K562 (cell line): ENCODE results near the gene USP48. TPM values are rescaled to one million over a fixed set of nuclear protein-coding genes. Genes with fewer than 3 reads are reported as not detected.

Experiments used
- DACH1 ChIP-seq: fragments of 450-650 bp; IDR thresholded peaks from 2 replicates; pipeline ENCODE4 v1.6.1; 2018; ENCODE audit not compliant: partially characterized antibody
- GABPB2 ChIP-seq: fragments of 250-450 bp; sonication (Bioruptor Pico); conservative IDR thresholded peaks from 2 replicates; pipeline ENCODE4 v1.5.1; 2021; ENCODE audit warnings: mild to moderate bottlenecking
- HNRNPLL ChIP-seq: fragments of 200-400 bp; formaldehyde crosslinking; IDR thresholded peaks from 2 replicates; pipeline ENCODE4 v1.6.1; 2017; ENCODE audit warnings: low read length, low read depth, mild to moderate bottlenecking; ENCODE audit not compliant: poor library complexity, severe bottlenecking
- ID3 ChIP-seq, 2 experiments: fragments of 250-450 bp in 1 of 2; fragments of 450-650 bp in 1 of 2; sonication (Bioruptor Pico) in 1 of 2; IDR thresholded peaks; 2 replicates each; pipeline versions ENCODE4 v1.6.1 to v1.8.0; 2016 to 2021; ENCODE audit warnings: mild to moderate bottlenecking in 2 of 2, moderate library complexity in 2 of 2, missing compliant biosample characterization in 1 of 2, missing genetic modification characterization in 1 of 2
- NR2F6 ChIP-seq: fragments of 450-650 bp; formaldehyde crosslinking; IDR thresholded peaks from 2 replicates; pipeline ENCODE4 v1.4.0; 2020; ENCODE audit warnings: mild to moderate bottlenecking
- POU5F1 ChIP-seq: fragments of 150-350 bp; IDR thresholded peaks from 2 replicates; pipeline ENCODE4 v1.6.1; 2014; ENCODE audit warnings: borderline replicate concordance, low read length, low read depth, mild to moderate bottlenecking; ENCODE audit not compliant: partially characterized antibody
- PRMT5 ChIP-seq: sonication (generic); formaldehyde crosslinking; IDR thresholded peaks from 2 replicates; pipeline ENCODE4 v1.5.0; 2020; ENCODE audit warnings: missing genetic modification reagents
- RNF219 ChIP-seq: fragments of 250-450 bp; sonication (Bioruptor Pico); IDR thresholded peaks from 2 replicates; pipeline ENCODE4 v1.5.0; 2022; ENCODE audit warnings: mild to moderate bottlenecking
- SAP30 ChIP-seq: fragments of 200-600 bp; sonication (generic); IDR thresholded peaks from 2 replicates; pipeline ENCODE4 v1.6.1; 2012; ENCODE audit warnings: borderline replicate concordance, low read depth, mild to moderate bottlenecking, moderate library complexity, low read length, control low read depth, inconsistent platforms; ENCODE audit not compliant: insufficient read depth, poor library complexity, severe bottlenecking
- TRIM25 ChIP-seq: fragments of 450-650 bp; IDR thresholded peaks from 2 replicates; pipeline ENCODE4 v1.7.0; 2016; ENCODE audit warnings: borderline replicate concordance
- TRIM28 ChIP-seq: fragments of 450-650 bp; IDR thresholded peaks from 2 replicates; pipeline ENCODE4 v1.6.1; 2017
- ZBTB34 ChIP-seq: fragments of 250-450 bp; sonication (Bioruptor Pico); IDR thresholded peaks from 2 replicates; pipeline ENCODE4 v1.8.0; 2021; ENCODE audit warnings: mild to moderate bottlenecking, moderate library complexity
- ZEB2 ChIP-seq: fragments of 450-650 bp; IDR thresholded peaks from 2 replicates; pipeline ENCODE4 v1.6.1; 2016
- ZNF212 ChIP-seq: fragments of 450-650 bp; formaldehyde crosslinking; IDR thresholded peaks from 2 replicates; pipeline ENCODE4 v1.4.0; 2020; ENCODE audit warnings: mild to moderate bottlenecking
- ZNF239 ChIP-seq: fragments of 250-450 bp; sonication (Bioruptor Pico); IDR thresholded peaks from 2 replicates; pipeline ENCODE4 v1.4.0; 2020; ENCODE audit warnings: mild to moderate bottlenecking
- ZNF398 ChIP-seq: fragments of 250-450 bp; sonication (Bioruptor Pico); IDR thresholded peaks from 2 replicates; pipeline ENCODE4 v1.8.0; 2021; ENCODE audit warnings: moderate library complexity, mild to moderate bottlenecking, inconsistent platforms
- polyA plus RNA-seq, 8 experiments: library from polyadenylated mRNA; depleted of rRNA in 4 of 8; stranded (reverse) in 5 of 8; unstranded in 3 of 8; fragments of >200 nt; fragmentation: Nextera tagmentation in 2 of 8; fragmentation: Illumina TruSeq in 1 of 8; extraction: Ambion mirVana in 2 of 8; extraction: Trizol in 1 of 8; gene quantifications; 2 replicates each; pipeline versions ENCODE4 v1.2.1 to v1.2.3, GENCODE V29; 2011 to 2014; ENCODE audit warnings: inconsistent platforms in 1 of 8, missing spikeins in 1 of 8
- total RNA-seq, 7 experiments: library from RNA; depleted of rRNA in 6 of 7; stranded (reverse); fragments of >200 nt in 6 of 7; fragmentation: Illumina TruSeq in 2 of 7; extraction: Trizol in 2 of 7; gene quantifications; 2 replicates each; pipeline versions ENCODE4 v1.2.1 to v1.2.3, GENCODE V29; 2011 to 2021; ENCODE audit warnings: low replicate concordance in 1 of 7

The USP48 gene
- total and polyA plus RNA-seq, 9 of the 15 experiments (the other 6 are each of a cell fraction or from before 2014, with no cell fraction given) = 23.3 to 123 (median 106) TPM

- TF ChIP-seq RNF219 (no peak), TRIM28 (peak; percentile 44; the same call in 1 of the 2 replicates), ZNF212 (CRISPR knock-in tag) (no peak), HNRNPLL (no peak), POU5F1 (no peak), ZBTB34 (CRISPR knock-in tag) (no peak), NR2F6 (CRISPR knock-in tag) (no peak), ZNF398 (CRISPR knock-in tag) (no peak), ZEB2 (peak; percentile 94), TRIM25 (no peak), PRMT5 (CRISPR knock-in tag) (no peak), ZNF239 (CRISPR knock-in tag) (peak; percentile 41; the same call in 1 of the 2 replicates), DACH1 (no peak), SAP30 (no peak), ID3 (CRISPR knock-in tag; IDR thresholded peaks at IDR 0.05) (no peak), ID3 (tag; IDR thresholded peaks at IDR 0.05) (peak; percentile 72; the same call in 1 of the 2 replicates), GABPB2 (no peak)
Measured at GRCh38 chr1:21749859-21750468, 33.0 kb downstream of the USP48 start (continued).
